ENCODE results near the gene COX8C. TPM values are rescaled to one million over a fixed set of nuclear protein-coding genes. Genes with fewer than 3 reads are reported as not detected.
"Not testable (repeated sequence)": the region's sequence is repeated elsewhere in the genome, so short reads cannot be mapped to it uniquely, and the experiment has no call there.

The COX8C gene
- polyA plus RNA-seq, 3 donors from 2014 or later, result not detected

- H3K4me1 Mint-ChIP-seq, result no peaks in the 10 kb centered on the region
- no peaks in the 10 kb centered on the region for H3K36me3 Mint-ChIP-seq
- DNase-seq, result no peak
- peaks cover 4 to 17% (median 6%) of the 10 kb centered on the region in 3 donors for H3K27me3 Mint-ChIP-seq (ENCODE audit: low read depth in 3 of 3)
- no peak overlapping the region for H3K27ac Mint-ChIP-seq
- H3K4me3 Mint-ChIP-seq, result no peak overlapping the region
- H3K9me3 Mint-ChIP-seq, result peaks cover 0 to 3% (median 0%) of the 10 kb centered on the region in 6 donors
Measured at GRCh38 chr14:93368996-93369712, 22.2 kb downstream of the COX8C start.

DNA sequence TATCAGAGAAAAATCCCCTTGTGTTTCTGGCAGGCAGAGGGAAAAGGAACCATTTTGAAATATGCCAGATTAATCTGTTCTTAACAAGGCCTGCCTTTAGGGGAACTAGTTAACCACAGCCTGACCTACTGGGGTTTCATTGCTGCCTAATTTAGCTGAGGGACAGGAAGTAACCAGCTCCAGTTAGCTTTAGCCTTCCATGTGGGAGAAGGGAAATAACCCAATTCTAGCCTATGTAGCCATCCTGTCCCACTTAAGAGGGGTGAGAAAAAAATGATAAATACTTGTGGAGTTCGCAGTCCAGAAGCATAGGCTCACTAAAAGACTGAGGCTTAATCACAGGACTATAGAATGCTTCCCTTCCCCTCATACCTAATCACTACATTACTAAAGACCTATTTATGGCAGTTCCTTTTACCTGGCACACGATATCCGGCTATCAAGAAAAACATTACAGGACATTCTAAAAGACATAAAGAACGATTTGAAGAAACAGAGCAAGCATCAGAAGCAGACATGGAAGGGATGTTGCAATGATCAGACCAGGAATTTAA lies 22.8 kb downstream of the COX8C start:
- H3K4me1 Mint-ChIP-seq, result no peaks in the 10 kb centered on the region
- DNase-seq, result no peak
- H3K36me3 Mint-ChIP-seq, result no peaks in the 10 kb centered on the region
- peaks cover 0 to 3% (median 0%) of the 10 kb centered on the region in 6 donors for H3K9me3 Mint-ChIP-seq
- no peak overlapping the region for H3K4me3 Mint-ChIP-seq
- H3K27ac Mint-ChIP-seq, result peak overlapping the region in 1 of 6 donors; percentile 1
- H3K27me3 Mint-ChIP-seq (ENCODE audit: low read depth in 3 of 3), result peaks cover 4 to 14% (median 5%) of the 10 kb centered on the region in 3 donors

DNA sequence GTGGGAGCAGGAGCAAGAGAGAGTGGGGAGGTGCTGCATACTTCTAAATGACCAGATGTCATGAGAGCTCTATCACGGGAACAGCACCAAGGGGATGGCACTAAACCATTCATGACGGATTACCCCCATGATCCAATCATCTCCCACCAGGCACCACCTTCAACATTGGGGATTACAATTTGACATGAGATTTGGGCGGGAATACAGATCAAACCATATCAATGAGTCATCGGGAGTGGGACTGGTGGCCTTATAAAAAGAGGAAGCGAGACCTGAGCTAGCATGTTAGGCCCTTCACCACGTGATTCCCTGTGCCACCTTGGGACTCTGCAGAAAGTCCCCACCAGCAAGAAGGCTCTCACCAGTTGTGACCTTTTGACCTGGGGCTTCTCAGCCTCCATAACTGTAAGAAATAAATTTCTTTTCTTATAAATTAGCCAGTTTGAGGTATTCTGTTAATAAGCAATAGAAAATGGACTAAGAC lies 28.7 kb downstream of the COX8C start:
- Mint-ChIP-seq H3K36me3 (no peaks in the 10 kb centered on the region), H3K27ac (no peak overlapping the region), H3K4me3 (no peak overlapping the region), H3K27me3 (ENCODE audit: low read depth in 3 of 3) (peaks cover 6 to 16% (median 6%) of the 10 kb centered on the region in 3 donors), H3K9me3 (peaks cover 0 to 3% (median 0%) of the 10 kb centered on the region in 6 donors), H3K4me1 (no peaks in the 10 kb centered on the region)
- DNase-seq, result no peak

- H3K36me3 Mint-ChIP-seq, result no peaks in the 10 kb centered on the region
- H3K9me3 Mint-ChIP-seq, result no peaks in the 10 kb centered on the region
- H3K4me3 Mint-ChIP-seq, result no peak overlapping the region
- DNase-seq, result no peak
- H3K27ac Mint-ChIP-seq, result no peak overlapping the region
- peaks cover 4 to 12% (median 8%) of the 10 kb centered on the region in 3 donors for H3K27me3 Mint-ChIP-seq (ENCODE audit: low read depth in 3 of 3)
- no peaks in the 10 kb centered on the region for H3K4me1 Mint-ChIP-seq
Measured at GRCh38 chr14:93379831-93380230, 32.8 kb downstream of the COX8C start.

GRCh38 chr14:93381644-93382043 lies 34.7 kb downstream of the COX8C start:
- peaks cover 7 to 16% (median 7%) of the 10 kb centered on the region in 3 donors for H3K27me3 Mint-ChIP-seq (ENCODE audit: low read depth in 3 of 3)
- H3K27ac Mint-ChIP-seq, result no peak overlapping the region
- no peaks in the 10 kb centered on the region for H3K4me1 Mint-ChIP-seq
- H3K36me3 Mint-ChIP-seq, result no peaks in the 10 kb centered on the region
- peaks cover 0 to 3% (median 0%) of the 10 kb centered on the region in 6 donors for H3K9me3 Mint-ChIP-seq
- no peak overlapping the region for H3K4me3 Mint-ChIP-seq
- DNase-seq, result no peak

GRCh38 chr14:93384256-93384655 lies 37.3 kb downstream of the COX8C start:
- DNase-seq, H3K27ac Mint-ChIP-seq, H3K36me3 Mint-ChIP-seq, H3K4me3 Mint-ChIP-seq, H3K4me1 Mint-ChIP-seq, H3K9me3 Mint-ChIP-seq: not testable (repeated sequence)
- peaks cover 7 to 17% (median 8%) of the 10 kb centered on the region in 3 donors for H3K27me3 Mint-ChIP-seq (ENCODE audit: low read depth in 3 of 3)

- Mint-ChIP-seq H3K9me3 (peaks cover 8 to 19% (median 16%) of the 10 kb centered on the region in 6 donors), H3K4me3 (no peak overlapping the region), H3K4me1 (no peaks in the 10 kb centered on the region), H3K27ac (no peak overlapping the region), H3K36me3 (peaks cover 0 to 3% (median 0%) of the 10 kb centered on the region in 3 donors), H3K27me3 (ENCODE audit: low read depth in 3 of 3) (peaks cover 7 to 17% (median 17%) of the 10 kb centered on the region in 3 donors)
- no peak for DNase-seq
Measured at GRCh38 chr14:93395231-93395630, 48.2 kb downstream of the COX8C start.

DNA sequence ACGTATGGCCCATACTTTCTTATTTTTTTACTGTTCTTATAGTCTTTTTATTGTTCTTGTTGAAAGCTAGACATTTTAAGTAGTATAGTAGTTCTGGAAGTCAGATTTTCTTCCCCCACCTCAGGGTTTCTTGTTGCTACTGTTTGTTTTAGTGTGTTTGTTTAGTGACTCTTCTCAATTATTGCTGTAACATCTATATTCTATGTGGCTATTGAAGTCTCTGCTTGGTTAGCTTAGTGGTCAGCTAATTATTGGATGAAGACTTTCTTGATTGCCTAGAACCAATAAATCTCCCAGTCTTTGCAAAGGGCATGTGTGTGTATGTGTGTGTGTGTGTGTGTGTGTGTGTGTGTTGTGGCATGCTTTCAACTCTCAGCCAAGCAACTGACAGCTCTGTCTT lies 49.5 kb downstream of the COX8C start:
- Mint-ChIP-seq H3K9me3 (peaks cover 9 to 19% (median 16%) of the 10 kb centered on the region in 6 donors), H3K27ac (no peak overlapping the region), H3K4me3 (no peak overlapping the region), H3K27me3 (ENCODE audit: low read depth in 3 of 3) (peaks cover 7 to 24% (median 12%) of the 10 kb centered on the region in 3 donors), H3K4me1 (no peaks in the 10 kb centered on the region), H3K36me3 (peaks cover 0 to 3% (median 0%) of the 10 kb centered on the region in 3 donors)
- DNase-seq, result no peak

Other genes with a start within 250 kb of the COX8C start
- 10 to 100 TPM; 19.5 to 53.0 (median 21.7) TPM for gene ITPK1, start 231.3 kb upstream of the COX8C start, polyA plus RNA-seq
- gene MOAP1, start 162.3 kb upstream of the COX8C start, polyA plus RNA-seq, result 100 to 1,000 TPM in 1 of 3 donors, 10 to 100 TPM in 2; 68.0 to 124 (median 90.4) TPM
- 10 to 100 TPM; 29.9 to 31.8 (median 30.3) TPM for gene LYSET, start 161.9 kb upstream of the COX8C start, polyA plus RNA-seq
- 10 to 100 TPM; 22.1 to 24.8 (median 22.4) TPM for gene GON7, start 140.1 kb upstream of the COX8C start, polyA plus RNA-seq
- gene UBR7, start 139.9 kb upstream of the COX8C start, polyA plus RNA-seq, result 10 to 100 TPM; 29.8 to 76.1 (median 43.4) TPM
- gene BTBD7, start 14.1 kb upstream of the COX8C start, polyA plus RNA-seq, result 10 to 100 TPM in 2 of 3 donors, 1 to 10 TPM in 1; 6.2 to 11.6 (median 10.6) TPM
- gene UNC79, start 83.8 kb downstream of the COX8C start, polyA plus RNA-seq, result not detected

Measured in immature natural killer cell (primary cell).